Keratinocyte (primary cell): ENCODE measurements around the gene INAFM1. TPM values are rescaled to one million over a fixed set of nuclear protein-coding genes. Genes with fewer than 3 reads are reported as not detected.

Experiments used
- DNase-seq: peaks from one replicate; pipeline ENCODE4 v3.0.0-alpha.2; 2011; ENCODE audit warnings: low read depth, missing footprints, low spot score
- FAIRE-seq: peaks from 2 replicates; lab custom pipeline; 2011; peaks lifted over from hg19 to GRCh38; lab: Jason Lieb, UNC
- H2AFZ ChIP-seq: 2 replicates; pipeline ENCODE4 v1.6.0; 2012; ENCODE audit warnings: low read length, control low read depth, inconsistent platforms; ENCODE audit not compliant: control insufficient read depth
- H3K27ac ChIP-seq: 2 replicates; pipeline ENCODE4 v1.5.1; 2011; ENCODE audit warnings: low read length; ENCODE audit not compliant: control insufficient read depth, insufficient read depth
- H3K27me3 ChIP-seq: 3 replicates; pipeline ENCODE4 v1.6.0; 2011; ENCODE audit warnings: low read length; ENCODE audit not compliant: control insufficient read depth, insufficient read depth; ENCODE audit errors: extremely low read depth
- H3K36me3 ChIP-seq, 2 experiments: 2 replicates in 1 of 2; 3 replicates in 1 of 2; pipeline ENCODE4 v1.5.1; 2011; ENCODE audit warnings: low read length in 2 of 2, mild to moderate bottlenecking in 1 of 2; ENCODE audit not compliant: control insufficient read depth in 2 of 2, insufficient read depth in 2 of 2; ENCODE audit errors: extremely low read depth in 1 of 2
- H3K4me1 ChIP-seq: 3 replicates; pipeline ENCODE4 v1.5.1; 2011; ENCODE audit warnings: low read length; ENCODE audit not compliant: control insufficient read depth, insufficient read depth; ENCODE audit errors: extremely low read depth
- H3K4me2 ChIP-seq: 3 replicates; pipeline ENCODE4 v1.6.0; 2011; ENCODE audit warnings: low read depth, low read length; ENCODE audit not compliant: control insufficient read depth, insufficient read depth; ENCODE audit errors: extremely low read depth
- H3K4me3 ChIP-seq, 3 experiments: fragments of 200-600 bp in 1 of 3; sonication (generic) in 1 of 3; 2 replicates in 2 of 3; 3 replicates in 1 of 3; pipeline ENCODE4 v1.5.1; 2011 to 2016; ENCODE audit warnings: low read length in 3 of 3, mild to moderate bottlenecking in 3 of 3, control low read depth in 2 of 3, inconsistent platforms in 1 of 3, low read depth in 1 of 3, mixed read lengths in 1 of 3, mixed run types in 1 of 3, moderate library complexity in 1 of 3; ENCODE audit not compliant: control insufficient read depth in 2 of 3, insufficient read depth in 2 of 3; ENCODE audit errors: extremely low read depth in 1 of 3
- H3K79me2 ChIP-seq: 2 replicates; pipeline ENCODE4 v1.6.0; 2012; ENCODE audit warnings: low read length; ENCODE audit not compliant: control insufficient read depth, insufficient read depth
- H3K9ac ChIP-seq: 3 replicates; pipeline ENCODE4 v1.6.0; 2011; ENCODE audit warnings: low read length; ENCODE audit not compliant: control insufficient read depth, insufficient read depth; ENCODE audit errors: extremely low read depth
- H3K9me1 ChIP-seq: 3 replicates; pipeline ENCODE4 v1.6.0; 2011; ENCODE audit warnings: low read length; ENCODE audit not compliant: control insufficient read depth, insufficient read depth; ENCODE audit errors: extremely low read depth
- H3K9me3 ChIP-seq: 2 replicates; pipeline ENCODE4 v1.5.1; 2012; ENCODE audit warnings: low read depth, low read length; ENCODE audit not compliant: control insufficient read depth
- H4K20me1 ChIP-seq: 3 replicates; pipeline ENCODE4 v1.6.0; 2011; ENCODE audit warnings: low read length; ENCODE audit not compliant: control insufficient read depth, insufficient read depth; ENCODE audit errors: extremely low read depth
- CTCF ChIP-seq, 3 experiments: IDR thresholded peaks in 1 of 3; conservative IDR thresholded peaks in 1 of 3; optimal IDR thresholded peaks in 1 of 3; 2 replicates in 2 of 3; 3 replicates in 1 of 3; pipeline versions ENCODE3 to v1.5.1; 2011; ENCODE audit warnings: low read length in 3 of 3, mild to moderate bottlenecking in 3 of 3, moderate library complexity in 2 of 3, control low read depth in 1 of 3, inconsistent platforms in 1 of 3; ENCODE audit not compliant: insufficient read depth in 2 of 3; ENCODE audit errors: extremely low read depth in 1 of 3
- EZH2 ChIP-seq: IDR thresholded peaks from one replicate; pipeline ENCODE4 v1.6.1; 2012; ENCODE audit warnings: inconsistent platforms, mild to moderate bottlenecking, low read length, moderate library complexity
- dilution Hi-C: fragments of 300-500 bp; cut with MboI; formaldehyde crosslinking; loops from one replicate; pipeline ENCODE4 v1.7.0; 2020; ENCODE audit warnings: low sequenced_read_pairs; ENCODE audit not compliant: extremely low pct_ligation_motif_present
- polyA plus RNA-seq, 5 experiments: library from polyadenylated mRNA; depleted of rRNA in 3 of 5; stranded (reverse) in 3 of 5; stranded (forward) in 1 of 5; unstranded in 1 of 5; fragments of >200 nt; gene quantifications; 1 replicate in 1 of 5; 2 replicates in 3 of 5; 3 replicates in 1 of 5; pipeline versions ENCODE4 v1.2.1 to v1.2.3, GENCODE V29; 2011 to 2012; ENCODE audit warnings: missing spikeins in 2 of 5, low read depth in 1 of 5, low replicate concordance in 1 of 5

The INAFM1 gene
- polyA plus RNA-seq, 1 donor (not counting 4 experiments of a cell fraction or from before 2014, with no cell fraction given), result 0.35 TPM

GRCh38 chr19:47271949-47272348 is 2.7 kb upstream of the INAFM1 start:
- Histone ChIP-seq H2AFZ (no peak overlapping the region), H3K27me3 (no peaks in the 10 kb centered on the region), H3K36me3 (peaks cover 7 to 14% of the 10 kb centered on the region in 2 experiments), H3K27ac (no peak overlapping the region), H4K20me1 (peaks cover 3% of the 10 kb centered on the region), H3K4me3 (no peak overlapping the region), H3K9me3 (no peaks in the 10 kb centered on the region), H3K79me2 (no peaks in the 10 kb centered on the region), H3K4me2 (no peak overlapping the region), H3K4me1 (peaks cover 11% of the 10 kb centered on the region), H3K9me1 (no peaks in the 10 kb centered on the region), H3K9ac (no peak overlapping the region)
- TF ChIP-seq EZH2 (no peak), CTCF (optimal IDR thresholded peaks at IDR 0.05 in 1 of 3, IDR thresholded peaks at IDR 0.05 in 1 of 3, conservative IDR thresholded peaks at IDR 0.05 in 1 of 3; ENCODE audit: extremely low read depth in 1 of 3, insufficient read depth in 2 of 3, low read length in 3 of 3) (no peak)
- FAIRE-seq (no peak), DNase-seq (no peak)
- dilution Hi-C loops, result no loop called here

GRCh38 chr19:47272448-47273312 is 2.0 kb upstream of the INAFM1 start:
- H3K4me3 ChIP-seq, result peak overlapping the region; percentile 60 to 88 (median 86)
- peaks cover 11% of the 10 kb centered on the region for H3K4me1 ChIP-seq
- H3K4me2 ChIP-seq, result peak overlapping the region; percentile 93
- H3K9me3 ChIP-seq, result no peaks in the 10 kb centered on the region
- H2AFZ ChIP-seq, result peak overlapping the region; percentile 62
- no peaks in the 10 kb centered on the region for H3K27me3 ChIP-seq
- TF ChIP-seq CTCF (optimal IDR thresholded peaks at IDR 0.05 in 1 of 3, IDR thresholded peaks at IDR 0.05 in 1 of 3, conservative IDR thresholded peaks at IDR 0.05 in 1 of 3; ENCODE audit: extremely low read depth in 1 of 3, insufficient read depth in 2 of 3, low read length in 3 of 3), result no peak
- TF ChIP-seq EZH2, result no peak
- no peaks in the 10 kb centered on the region for H3K79me2 ChIP-seq
- DNase-seq (no peak), FAIRE-seq (no peak)
- peaks cover 2 to 14% of the 10 kb centered on the region in 2 experiments for H3K36me3 ChIP-seq
- H3K9me1 ChIP-seq, result no peaks in the 10 kb centered on the region
- H4K20me1 ChIP-seq, result peaks cover 3% of the 10 kb centered on the region
- dilution Hi-C loops, result no loop called here
- H3K9ac ChIP-seq, result peak overlapping the region; percentile 95
- H3K27ac ChIP-seq, result peak overlapping the region; percentile 94
